ENCODE data around the gene RBM6. TPM values are rescaled to one million over a fixed set of nuclear protein-coding genes. Genes with fewer than 3 reads are reported as not detected.
"Not testable (repeated sequence)": the region's sequence is repeated elsewhere in the genome, so short reads cannot be mapped to it uniquely, and the experiment has no call there.

RBM6 gene
- total RNA-seq, 1 experiment from 2014 or later = 38.9 TPM

- DNase-seq (ENCODE audit: low read depth) = no peak
Measured at GRCh38 chr3:49972656-49973055, 32.7 kb downstream of the RBM6 start.

DNA sequence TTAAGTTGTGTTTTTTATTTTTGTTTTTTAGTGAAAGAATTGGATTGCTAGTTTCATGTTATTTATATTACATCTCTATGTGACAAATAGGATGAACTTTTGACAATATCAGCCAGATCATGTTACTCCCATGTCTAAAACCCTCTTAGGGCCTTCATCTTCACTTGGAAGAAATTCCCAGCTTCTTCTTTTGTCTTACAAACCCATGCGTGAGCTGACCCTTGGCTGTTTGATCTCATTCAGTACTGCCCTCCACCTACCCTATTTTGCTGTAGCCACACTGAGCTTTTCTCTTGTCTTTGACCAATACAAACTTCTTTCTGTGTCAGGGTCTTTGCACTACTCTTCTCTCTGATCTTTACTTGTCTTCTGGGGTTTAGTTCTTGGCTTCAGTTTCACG, 37.0 kb downstream of the RBM6 start:
- no peak for DNase-seq (ENCODE audit: low read depth)

DNA sequence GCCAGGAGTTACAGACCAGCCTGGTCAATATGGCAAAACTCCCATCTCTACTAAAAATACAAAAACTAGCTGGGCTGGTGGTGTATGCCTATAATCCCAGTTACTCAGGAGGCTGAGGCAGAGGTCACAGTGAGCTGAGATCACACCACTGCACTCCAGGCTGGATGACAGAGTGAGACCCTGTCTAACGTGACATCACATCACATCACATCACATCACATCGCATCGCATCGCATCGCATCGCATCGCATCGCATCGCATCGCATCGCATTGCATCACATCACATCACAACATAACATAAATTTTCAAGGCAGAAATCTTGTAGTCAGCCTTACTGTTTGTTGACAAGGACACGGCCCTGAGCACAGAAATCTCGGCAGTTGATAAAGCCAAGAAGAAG, 44.4 kb downstream of the RBM6 start:
- no peak for DNase-seq (ENCODE audit: low read depth)

- no peak for DNase-seq (ENCODE audit: low read depth)
Measured at GRCh38 chr3:49992326-49992725, 52.4 kb downstream of the RBM6 start.

DNA sequence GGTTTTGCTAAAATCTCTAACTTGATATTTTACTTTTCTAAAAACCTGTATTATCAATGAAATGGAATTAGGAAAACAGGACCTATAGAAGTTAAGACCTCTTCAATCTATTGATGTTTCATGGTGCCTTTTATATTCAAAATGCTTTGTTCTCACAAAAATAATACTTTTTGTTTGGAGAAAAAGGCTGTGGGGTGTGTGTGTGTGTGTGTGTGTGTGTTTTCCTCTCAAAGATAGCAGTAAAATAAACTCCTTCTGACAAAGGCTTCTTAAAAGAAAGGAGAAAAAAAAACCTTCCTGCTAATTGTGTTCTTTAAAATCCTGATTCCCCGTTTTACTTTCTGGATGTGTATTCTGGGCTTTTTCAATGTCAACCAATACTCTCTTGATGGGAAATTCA, 54.5 kb downstream of the RBM6 start:
- no peak for DNase-seq (ENCODE audit: low read depth)

- DNase-seq (ENCODE audit: low read depth) = no peak
Measured at GRCh38 chr3:49996016-49996415, 56.1 kb downstream of the RBM6 start.

GRCh38 chr3:49997862-49998261, 57.9 kb downstream of the RBM6 start:
- no peak for DNase-seq (ENCODE audit: low read depth)

GRCh38 chr3:49998326-49998725, 58.4 kb downstream of the RBM6 start:
- peak; percentile 57 for DNase-seq (ENCODE audit: low read depth)

- DNase-seq (ENCODE audit: low read depth) = no peak
Measured at GRCh38 chr3:50001511-50001910, 61.6 kb downstream of the RBM6 start.

- DNase-seq (ENCODE audit: low read depth) = no peak
Measured at GRCh38 chr3:50003216-50003615, 63.3 kb downstream of the RBM6 start.

- no peak for DNase-seq (ENCODE audit: low read depth)
Measured at GRCh38 chr3:50003824-50004223, 63.9 kb downstream of the RBM6 start.

GRCh38 chr3:50008931-50009330, 69.0 kb downstream of the RBM6 start:
- DNase-seq (ENCODE audit: low read depth) = peak; percentile 21

- no peak for DNase-seq (ENCODE audit: low read depth)
Measured at GRCh38 chr3:50010959-50011358, 71.0 kb downstream of the RBM6 start.

DNA sequence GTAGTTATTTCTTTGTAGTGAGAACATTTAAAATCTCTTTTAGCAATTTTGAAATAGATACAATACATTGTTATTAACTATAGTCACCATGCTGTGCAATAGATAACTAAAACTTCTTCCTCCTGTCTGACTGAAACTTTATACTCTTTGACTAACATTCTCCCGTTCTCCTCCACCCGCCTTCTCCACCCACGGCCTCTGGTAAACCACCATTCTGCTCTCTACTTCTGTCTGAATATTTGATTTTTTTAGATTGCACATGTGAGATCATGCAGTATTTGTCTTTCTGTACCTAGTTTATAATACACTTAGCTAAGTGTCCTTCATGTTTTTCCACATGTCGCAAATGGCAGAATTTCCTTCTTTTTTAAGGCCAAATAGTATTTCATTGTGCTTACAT, 76.0 kb downstream of the RBM6 start:
- no peak for DNase-seq (ENCODE audit: low read depth)

DNA sequence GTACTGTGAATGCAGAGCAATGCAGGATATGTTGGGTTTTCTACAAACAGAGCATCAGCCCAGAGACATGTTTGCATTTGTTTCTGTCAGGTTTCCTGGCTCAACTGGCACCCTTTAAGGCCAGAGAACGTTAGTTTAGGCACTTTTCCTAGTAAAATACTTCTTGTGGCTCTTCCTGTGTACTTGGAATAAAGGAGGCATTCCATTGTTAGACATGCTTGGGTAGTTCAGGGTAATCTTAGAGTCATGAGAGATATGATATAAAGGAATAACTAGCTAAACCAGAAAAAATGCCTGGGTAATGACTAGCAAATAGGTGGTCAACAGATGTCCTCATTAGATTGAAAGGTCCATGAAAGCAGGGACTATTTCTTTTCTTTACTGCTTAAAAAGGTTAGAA, 88.4 kb downstream of the RBM6 start:
- DNase-seq (ENCODE audit: low read depth) = peak; percentile 19

- not testable (repeated sequence) for DNase-seq (ENCODE audit: low read depth)
Measured at GRCh38 chr3:50031201-50031600, 91.3 kb downstream of the RBM6 start.

- no peak for DNase-seq (ENCODE audit: low read depth)
Measured at GRCh38 chr3:50044976-50045375, 105.0 kb downstream of the RBM6 start.

DNA sequence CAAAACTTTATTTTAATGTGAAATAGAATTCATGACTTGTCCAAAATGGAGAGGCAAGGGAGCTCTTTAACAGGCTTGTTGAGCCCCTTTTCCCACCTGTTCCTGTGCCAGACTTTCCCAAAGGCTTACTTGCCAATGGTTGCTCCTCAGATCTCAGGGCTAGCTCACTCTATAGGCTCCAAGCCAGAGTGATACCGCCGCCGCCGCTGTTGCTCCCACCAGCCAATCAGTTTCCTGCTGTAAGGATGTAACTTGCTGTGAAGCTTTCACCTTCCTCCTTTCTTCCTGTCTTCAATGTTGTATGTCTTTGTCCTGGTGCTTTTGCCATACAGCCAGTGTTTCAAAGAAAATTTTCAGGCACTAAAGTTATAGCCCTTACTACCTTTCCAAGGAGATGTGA, 107.5 kb downstream of the RBM6 start:
- no peak for DNase-seq (ENCODE audit: low read depth)

DNA sequence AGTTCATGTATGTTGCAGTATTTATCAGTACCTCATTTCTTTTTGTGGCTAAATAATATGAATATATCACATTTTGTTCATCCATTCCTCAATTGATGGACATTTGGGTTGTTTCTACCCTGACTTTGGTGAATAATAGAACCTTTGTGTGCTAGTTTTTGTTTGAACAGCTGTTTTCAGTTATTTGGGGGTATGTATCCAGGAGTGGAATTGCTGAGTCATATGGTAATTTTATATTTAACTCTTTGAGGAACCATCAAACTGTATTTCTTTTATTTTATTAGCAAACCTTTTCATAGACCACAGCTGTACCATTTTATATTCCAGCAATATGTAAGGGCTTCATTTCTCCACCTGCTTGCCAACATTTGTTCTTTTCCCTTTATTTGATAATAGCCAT, 110.4 kb downstream of the RBM6 start:
- peak; percentile 87 for DNase-seq (ENCODE audit: low read depth)

GRCh38 chr3:50057756-50058155, 117.8 kb downstream of the RBM6 start:
- DNase-seq (ENCODE audit: low read depth) = no peak

- peak; percentile 97 for DNase-seq (ENCODE audit: low read depth)
Measured at GRCh38 chr3:50068134-50068533, 128.2 kb downstream of the RBM6 start.

GRCh38 chr3:50078091-50078490, 138.1 kb downstream of the RBM6 start:
- DNase-seq (ENCODE audit: low read depth) = no peak

GRCh38 chr3:50078622-50079021, 138.7 kb downstream of the RBM6 start:
- no peak for DNase-seq (ENCODE audit: low read depth)

DNA sequence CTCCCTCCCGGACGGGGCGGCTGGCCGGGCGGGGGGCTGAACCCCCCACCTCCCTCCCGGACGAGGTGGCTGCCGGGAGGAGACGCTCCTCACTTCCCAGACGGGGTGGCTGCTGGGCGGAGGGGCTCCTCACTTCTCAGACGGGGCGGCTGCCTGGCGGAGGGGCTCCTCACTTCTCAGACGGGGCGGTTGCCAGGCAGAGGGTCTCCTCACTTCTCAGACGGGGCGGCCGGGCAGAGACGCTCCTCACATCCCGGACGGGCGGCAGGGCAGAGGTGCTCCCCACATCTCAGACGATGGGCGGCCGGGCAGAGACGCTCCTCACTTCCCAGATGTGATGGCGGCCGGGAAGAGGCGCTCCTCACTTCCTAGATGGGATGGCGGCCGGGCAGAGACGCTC, 145.0 kb downstream of the RBM6 start:
- DNase-seq (ENCODE audit: low read depth) = not testable (repeated sequence)

All from RPMI7951 (cell line).